SK-N-SH (cell line): Measurements from ENCODE around the gene ANKRD31.

Experiments
- CHD2 ChIP-seq: fragments of 150-350 bp; IDR thresholded peaks from 2 replicates; pipeline ENCODE4 v1.6.1; 2018; ENCODE audit warnings: low read length; ENCODE audit not compliant: partially characterized antibody
- CTCF ChIP-seq: fragments of 200-600 bp; sonication (generic); IDR thresholded peaks from 2 replicates; pipeline ENCODE4 v1.6.1; 2017; ENCODE audit warnings: antibody characterized with exemption, mild to moderate bottlenecking, moderate library complexity
- EP300 ChIP-seq, 2 experiments: IDR thresholded peaks; 2 replicates each; pipeline versions ENCODE4 v1.4.0 to v1.6.1; 2012; ENCODE audit warnings: borderline replicate concordance in 1 of 2, low read depth in 1 of 2, low read length in 1 of 2
- MXI1 ChIP-seq: IDR thresholded peaks from 2 replicates; pipeline ENCODE4 v1.6.1; 2012; ENCODE audit warnings: mild to moderate bottlenecking, low read depth, low read length, improper control_type of control experiment
- TEAD4 ChIP-seq: IDR thresholded peaks from 2 replicates; pipeline ENCODE4 v1.4.0; 2012; ENCODE audit warnings: mild to moderate bottlenecking, borderline replicate concordance; ENCODE audit not compliant: insufficient read depth
- YY1 ChIP-seq: IDR thresholded peaks from 2 replicates; pipeline ENCODE4 v1.4.0; 2012; ENCODE audit warnings: low read depth, mild to moderate bottlenecking
- TF ChIP-seq, protein P1 (sequence below): fragments of 150-350 bp; IDR thresholded peaks from 2 replicates; pipeline ENCODE4 v1.6.1; 2017; ENCODE audit warnings: antibody characterized with exemption, low read length, low read depth, borderline replicate concordance

DNA sequence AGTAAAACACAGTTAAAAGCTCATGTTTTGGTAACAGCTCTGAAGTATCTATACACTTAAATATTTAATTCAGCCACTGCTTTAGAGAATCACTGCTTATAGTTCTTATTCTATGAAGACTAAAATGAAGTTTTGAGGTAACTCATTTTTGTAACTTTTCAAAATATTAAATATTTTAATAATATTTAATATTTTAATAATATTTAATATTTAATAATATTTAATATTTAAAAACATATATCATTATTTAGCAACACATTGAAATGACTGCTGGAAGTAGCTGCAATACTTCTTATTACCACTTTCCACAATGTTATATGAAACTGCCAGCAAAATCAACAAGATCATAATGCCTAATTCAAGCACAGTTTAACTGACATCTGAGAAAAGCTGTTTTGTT is 165.6 kb downstream of the ANKRD31 start:
- TF ChIP-seq EP300 (IDR thresholded peaks at IDR 0.05; ENCODE audit: borderline replicate concordance in 1 of 2, low read depth in 1 of 2, low read length in 1 of 2) (no peak), MXI1 (no peak), CTCF (no peak), YY1 (no peak), TEAD4 (no peak), CHD2 (no peak)
- TF ChIP-seq, protein P1, sequence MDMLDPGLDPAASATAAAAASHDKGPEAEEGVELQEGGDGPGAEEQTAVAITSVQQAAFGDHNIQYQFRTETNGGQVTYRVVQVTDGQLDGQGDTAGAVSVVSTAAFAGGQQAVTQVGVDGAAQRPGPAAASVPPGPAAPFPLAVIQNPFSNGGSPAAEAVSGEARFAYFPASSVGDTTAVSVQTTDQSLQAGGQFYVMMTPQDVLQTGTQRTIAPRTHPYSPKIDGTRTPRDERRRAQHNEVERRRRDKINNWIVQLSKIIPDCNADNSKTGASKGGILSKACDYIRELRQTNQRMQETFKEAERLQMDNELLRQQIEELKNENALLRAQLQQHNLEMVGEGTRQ, result no peak
